NCI-H1436 treated with DMSO at 0.1 percent for 48 hours (cell line): ENCODE data around the gene SPOP.
"Not testable (repeated sequence)": the region's sequence is repeated elsewhere in the genome, so short reads cannot be mapped to it uniquely, and the experiment has no call there.

Source experiments
- DNase-seq: peaks from one replicate; lab custom pipeline; 2025; lab: John Stamatoyannopoulos, UW

Gene SPOP

DNA sequence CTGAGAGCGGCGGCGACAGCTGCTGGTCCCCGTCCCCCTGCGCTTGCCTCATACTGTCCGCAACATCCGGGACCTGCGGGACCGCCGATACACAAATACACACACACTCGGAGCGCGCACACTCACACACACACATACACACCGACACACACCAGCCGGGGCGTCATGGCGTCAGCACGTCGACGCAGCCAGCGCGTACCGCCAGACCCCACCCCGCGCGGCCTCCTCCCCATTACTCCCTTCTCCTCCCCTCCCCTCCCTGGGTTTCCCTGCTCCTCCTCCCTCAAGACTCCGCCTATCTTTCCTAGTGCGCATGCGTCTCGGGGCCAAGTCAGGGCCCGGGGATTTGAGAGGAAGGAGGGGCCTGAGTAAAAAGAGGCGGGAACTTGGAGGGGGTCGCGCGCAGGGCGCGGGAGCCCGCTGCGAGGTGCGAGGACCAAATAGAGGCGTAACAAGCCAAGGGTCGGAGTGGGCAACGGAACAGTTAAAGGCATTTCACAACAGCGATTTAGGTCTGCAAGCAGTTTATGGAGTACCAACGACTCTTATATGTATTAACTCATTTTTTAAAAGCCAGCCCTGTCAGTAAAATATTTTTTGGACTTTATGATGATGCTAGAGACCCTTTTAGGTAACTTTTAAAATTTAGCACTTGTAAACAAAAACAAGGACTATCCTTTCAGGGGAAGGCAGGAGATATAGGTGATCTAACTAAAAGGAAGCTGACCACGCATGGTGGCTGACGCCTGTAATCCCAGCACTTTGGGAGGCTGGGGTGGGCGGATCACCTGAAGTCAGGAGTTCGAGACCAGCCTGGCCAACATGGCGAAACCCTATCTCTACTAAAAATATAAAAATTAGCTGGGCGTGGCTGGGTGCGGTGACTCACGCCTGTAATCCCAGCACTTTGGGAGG lies at the start of gene SPOP:
TSS of gene SPOP (minus strand) at position 165 of the 915 bp plus-strand sequence. CDS start 55,287 bp downstream, outside the sequence.
- peak; percentile 94 for DNase-seq

DNA sequence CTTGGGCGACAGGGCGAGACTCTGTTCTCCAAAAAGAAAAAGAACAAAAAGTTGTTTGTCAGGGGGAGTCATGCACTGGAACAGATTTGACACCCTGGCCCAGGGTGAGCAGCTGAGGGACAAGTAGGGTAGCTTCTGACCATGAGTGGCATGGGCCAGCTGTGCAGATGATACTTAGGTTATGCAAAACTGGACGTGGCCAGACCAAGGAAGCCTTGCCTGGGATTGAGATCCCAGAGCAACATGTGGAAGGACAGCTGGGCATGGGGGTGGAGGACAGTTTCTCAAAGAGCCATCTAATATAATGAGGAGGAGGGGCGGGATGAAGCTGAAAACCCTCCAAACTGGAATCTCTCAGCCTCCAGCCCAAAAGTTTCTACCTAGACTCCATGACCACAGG lies 49.5 kb upstream of the SPOP start:
- no peak for DNase-seq

DNA sequence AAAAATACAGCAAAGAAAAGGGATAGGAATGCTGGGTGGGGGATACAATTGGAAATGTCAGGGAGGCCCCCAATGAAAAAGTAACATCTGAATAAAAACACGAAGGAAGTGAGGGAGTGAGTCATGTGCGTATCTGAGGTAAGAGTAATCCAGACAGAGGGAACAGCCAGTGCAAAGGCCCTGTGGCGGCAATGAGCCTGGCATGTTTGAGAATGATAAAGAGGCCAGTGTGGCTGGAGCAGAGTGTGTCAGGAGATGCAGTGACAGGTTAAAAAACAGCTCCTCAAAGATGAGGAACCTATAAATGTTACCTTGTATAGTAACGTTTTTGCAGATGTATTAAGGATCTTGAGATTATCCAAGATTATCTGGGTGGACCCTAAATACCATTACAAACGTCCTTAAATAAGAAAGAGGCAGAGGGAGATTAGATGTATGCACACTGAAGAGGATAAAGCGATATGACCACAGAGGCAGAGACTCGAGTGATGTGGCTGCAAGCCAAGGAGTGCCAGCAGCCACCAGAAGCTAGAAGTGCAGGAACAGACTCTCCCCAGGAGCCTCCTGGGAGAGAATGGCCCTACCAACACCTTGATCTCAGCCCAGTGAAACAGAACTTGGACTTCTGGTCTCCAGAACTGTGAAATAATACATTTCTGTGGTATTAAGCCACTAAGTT lies 47.7 kb upstream of the SPOP start:
- no peak for DNase-seq

DNA sequence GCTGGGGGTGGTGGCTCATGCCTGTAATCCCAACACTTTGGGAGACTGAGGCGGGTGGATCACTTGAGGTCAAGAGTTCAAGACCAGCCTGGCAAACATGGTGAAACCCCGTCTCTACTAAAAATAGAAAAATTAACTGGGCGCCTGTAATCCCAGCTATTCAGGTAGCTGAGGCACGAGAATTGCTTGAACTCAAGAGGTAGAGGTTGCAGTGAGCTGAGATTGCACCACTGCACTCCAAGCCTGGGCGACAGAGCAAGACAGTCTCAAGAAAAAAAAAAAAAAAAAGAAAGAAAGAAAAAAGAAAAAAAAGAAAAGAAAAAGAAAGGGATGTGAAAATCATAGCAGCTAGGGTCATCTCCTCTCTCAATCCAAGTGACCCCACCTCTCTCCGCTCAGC lies 46.7 kb upstream of the SPOP start:
- DNase-seq = not testable (repeated sequence)

DNA sequence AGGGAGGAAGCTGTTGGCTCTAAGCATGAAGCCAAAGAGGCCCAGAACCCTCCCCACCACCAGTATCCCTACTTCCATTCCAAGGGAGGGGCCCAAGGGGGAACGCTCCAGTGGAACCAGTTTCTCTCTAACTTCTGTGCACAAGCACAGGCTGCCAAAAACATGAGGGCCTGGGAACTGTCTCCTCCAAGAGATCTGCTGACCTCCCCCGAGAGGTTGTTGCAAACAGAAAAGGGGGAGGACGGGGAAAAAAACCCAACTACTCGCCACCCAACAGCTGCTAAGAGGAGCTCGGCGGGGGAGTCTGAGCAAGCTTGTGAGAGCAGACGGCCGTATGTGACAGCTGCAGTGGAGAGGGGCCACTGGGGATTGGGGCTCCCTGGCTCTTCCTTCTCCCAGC lies 45.5 kb upstream of the SPOP start:
- DNase-seq = no peak

DNA sequence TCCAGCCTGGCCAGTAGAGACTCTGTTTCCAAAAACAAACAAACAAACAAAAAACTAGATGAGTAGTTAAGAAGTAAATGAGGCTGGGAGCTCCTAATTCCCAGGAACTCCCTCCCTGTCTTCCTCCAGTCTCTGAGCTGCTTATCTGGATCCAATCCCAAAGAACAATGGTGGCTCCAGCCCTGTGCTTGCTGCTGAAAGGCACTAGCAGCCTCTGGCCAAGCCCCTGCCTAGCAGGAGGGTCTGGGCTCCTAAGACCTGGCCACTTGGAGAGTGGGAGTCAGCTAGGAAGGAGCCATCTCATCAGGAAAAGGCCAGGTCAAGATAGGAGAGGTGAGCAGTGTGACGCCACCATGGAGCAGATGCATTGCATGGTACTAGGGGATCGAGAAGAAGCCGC lies 44.2 kb upstream of the SPOP start:
- DNase-seq = no peak

DNA sequence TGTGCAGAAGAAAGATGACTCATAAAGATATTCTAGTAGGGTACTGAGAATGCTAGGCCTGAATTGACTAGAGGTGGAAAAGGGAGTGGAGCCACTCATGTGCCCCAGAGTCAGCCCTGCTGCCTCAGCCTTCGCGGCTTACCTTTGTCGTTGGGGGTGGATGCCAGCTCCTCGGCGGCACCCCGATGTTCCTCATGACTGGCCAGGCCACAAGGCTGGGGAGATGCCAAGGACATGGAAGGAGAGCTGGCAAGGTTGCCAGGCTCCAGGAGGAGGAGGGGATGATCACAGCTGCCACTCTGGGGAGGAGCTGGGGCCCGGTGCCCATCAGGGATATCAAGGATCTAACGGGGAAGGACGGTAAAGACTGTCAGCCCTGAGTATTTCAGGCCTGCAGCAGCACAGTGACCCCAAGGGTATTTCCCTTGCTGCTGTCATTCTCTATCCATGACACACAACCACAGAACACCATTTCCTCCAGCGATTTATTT lies 39.5 kb upstream of the SPOP start:
- no peak for DNase-seq

DNA sequence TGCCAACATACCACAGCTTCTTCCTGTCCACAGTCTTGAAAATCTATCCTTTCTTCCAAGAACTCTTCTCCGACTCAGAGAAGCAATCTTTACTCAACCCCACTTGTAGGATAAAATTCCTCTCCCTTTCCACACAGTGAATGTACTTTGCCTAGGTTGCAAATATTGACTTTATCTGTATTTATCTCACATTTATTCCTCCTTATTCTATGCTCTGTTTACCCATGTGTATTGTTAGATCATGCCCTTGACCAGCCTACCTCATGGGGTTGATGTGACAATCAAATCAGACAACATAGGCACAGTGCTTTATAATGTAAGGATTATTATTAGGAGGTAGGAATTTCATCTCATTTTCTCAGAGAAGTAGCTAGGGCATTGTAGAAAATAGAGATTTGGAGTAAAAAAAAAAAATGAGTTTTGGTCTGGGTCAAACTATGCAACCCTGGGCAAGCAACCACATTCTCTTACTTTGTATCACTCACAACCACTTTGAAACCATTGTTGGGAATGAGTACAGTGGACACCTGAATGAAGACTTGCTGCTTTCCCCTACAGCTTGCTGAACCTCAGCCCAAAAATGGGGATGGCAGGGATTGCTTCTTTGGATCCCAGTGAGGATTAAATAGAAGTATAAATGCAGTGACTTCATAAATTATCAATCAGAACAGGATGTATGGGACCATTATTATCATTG lies 38.9 kb upstream of the SPOP start:
- no peak for DNase-seq

DNA sequence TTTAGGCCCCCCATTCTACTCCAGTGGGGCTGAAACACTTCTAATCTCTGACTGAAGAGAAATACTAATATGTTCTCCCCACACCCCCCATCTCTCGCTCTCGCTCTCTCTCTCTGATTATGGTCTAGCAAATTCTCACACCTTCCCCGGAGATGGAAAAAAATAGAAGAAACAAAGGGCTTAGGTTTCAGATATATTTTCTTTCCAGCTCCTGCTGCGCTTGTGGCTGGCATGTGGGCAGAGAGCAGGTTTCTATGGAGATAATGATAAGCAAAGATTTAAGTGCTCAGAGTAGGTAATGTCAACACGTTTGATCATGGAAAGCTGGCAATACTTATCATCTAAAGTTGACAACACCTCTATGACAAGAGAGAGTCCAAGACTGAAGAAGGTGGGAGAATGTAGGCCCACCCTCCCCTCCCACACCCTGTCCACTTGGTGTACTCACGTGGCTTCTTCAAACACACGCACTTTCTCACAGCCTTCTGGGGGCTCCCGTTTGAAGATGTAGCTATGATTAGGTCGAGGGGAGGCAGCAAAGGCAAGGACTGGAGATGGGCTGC lies 37.9 kb upstream of the SPOP start:
- no peak for DNase-seq

DNA sequence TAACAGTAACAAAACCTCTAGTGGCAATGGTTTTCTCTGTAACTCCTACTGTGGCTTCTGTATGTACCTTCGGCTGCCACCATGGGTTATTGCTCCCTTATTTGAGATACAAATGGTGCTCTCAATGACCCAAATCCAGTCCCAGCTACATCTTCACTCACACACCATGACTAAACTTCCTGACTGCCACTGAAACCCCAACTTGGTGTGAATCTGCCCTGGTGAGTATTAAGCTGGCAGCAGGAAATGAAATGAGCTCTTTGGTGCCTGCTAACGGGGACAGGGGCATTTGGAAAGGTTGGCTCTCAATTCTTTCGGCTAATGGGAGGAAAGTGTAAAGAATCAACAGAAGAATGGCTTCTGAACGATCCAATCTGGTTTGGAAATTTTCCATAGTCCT lies 37.3 kb upstream of the SPOP start:
- no peak for DNase-seq

DNA sequence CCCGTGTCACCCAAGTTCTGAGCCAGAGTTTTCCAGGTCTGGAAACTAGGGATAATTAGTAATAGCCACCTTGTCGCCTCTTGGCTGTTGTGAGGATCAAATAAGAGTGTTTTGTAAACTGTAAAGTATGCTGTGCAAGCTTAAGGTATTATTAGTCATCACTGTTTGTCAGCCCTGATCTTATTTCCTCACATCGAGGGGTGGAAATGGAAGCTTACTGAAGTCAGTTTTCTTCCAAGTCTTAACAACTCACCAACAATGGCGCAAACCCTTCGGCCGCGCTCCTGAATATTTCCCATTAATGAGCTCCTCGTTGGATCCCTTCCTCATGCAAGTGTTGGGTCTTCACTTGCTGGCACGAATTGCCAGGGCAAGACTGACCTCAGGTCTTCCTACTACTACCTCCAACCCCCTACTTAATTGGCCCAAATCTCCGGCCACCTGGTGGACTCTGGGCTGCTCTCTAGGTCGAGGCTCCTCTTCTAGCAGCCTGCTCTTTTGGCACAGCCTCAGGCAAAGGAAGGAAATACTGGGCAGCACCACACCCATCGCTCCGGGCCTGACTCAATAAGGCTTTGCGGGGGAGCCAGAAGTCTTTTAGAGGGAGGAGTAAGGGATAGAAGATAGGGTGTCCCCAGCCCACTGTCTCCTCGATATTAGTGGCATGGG lies 30.8 kb upstream of the SPOP start:
- DNase-seq = no peak

DNA sequence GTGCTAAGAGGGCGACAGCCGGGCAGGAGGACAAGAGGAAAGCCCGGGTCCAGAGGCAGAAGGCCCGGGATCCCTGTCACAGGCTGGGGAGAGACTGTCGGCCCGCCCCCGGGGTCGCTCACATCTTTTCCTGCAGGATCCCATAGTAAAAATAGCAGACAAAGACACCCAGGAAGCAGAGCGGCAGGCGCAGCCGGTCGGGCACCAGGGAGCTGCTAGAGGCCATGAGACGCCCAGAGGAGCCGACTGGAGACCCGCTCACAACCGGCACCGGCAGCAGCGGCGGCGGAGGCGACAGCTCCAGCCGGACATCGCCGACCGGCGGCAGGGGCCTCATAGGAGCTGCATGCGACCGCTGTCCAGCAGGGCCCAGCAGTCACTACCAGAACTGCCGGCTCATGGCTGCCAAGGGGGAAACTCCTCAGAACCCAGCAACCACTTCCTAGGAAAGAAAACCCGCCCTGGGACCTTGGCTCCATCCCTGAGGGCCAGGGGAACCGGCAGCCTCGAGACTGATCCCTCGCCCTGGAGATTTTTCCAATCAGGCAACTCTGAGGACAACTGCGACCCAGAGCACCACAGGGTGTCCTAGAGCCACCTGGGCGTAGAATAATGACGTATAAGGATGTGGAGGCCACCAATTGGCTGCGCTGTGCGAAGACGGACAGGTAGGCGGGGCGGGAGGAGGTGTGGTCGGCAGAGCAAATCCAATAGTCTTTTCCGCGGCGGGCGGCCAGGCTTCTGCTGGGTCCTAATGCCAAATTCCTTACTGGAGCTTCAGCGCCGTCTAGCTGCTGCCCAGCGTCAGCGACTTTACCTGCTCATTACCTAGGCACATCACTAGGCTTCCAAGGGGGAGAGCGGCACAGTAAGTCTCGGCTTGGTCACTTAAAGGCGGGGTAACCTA lies 30.0 kb upstream of the SPOP start, which contains the start of gene SLC35B1:
TSS of gene SLC35B1 (minus strand) at position 357 of the 907 bp plus-strand sequence. CDS start at position 226, 131 bp downstream.
- peak; percentile 98 for DNase-seq

DNA sequence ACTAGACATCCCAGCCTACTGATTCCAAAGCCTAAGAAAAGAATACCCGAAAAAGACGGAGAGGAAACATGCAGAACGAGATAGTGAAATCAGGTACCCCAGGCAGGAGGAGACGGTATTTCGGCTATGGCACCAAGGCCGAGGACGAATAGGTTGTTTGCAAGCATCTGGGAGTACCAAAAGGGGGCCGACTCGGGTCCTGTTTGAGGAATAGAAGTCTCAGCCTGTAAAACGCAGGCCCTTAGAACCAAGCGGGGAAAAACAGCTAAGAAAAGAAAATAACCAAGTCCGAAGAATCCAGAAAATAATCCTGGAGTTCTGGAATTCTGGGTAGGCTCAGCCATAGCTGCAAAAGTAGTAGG lies 29.3 kb upstream of the SPOP start:
- no peak for DNase-seq

DNA sequence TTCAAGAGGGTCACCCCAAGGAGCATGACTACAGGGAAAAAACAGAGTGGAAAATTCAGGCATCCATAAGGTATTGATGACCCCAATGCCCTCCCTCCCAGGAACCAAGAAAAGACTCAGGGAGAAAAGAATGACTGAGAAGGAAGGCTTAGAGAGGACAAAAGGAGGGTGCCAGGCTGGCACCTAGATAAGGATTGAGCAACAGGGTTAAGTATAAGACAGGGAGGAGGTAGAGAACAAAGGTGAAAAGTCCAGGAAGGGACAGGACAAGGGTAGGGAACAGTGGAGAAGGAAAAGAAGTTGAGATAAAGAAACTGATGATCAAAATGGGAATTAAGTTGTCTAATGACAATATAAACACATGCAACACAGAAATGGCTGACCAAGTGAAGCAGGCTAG lies 27.4 kb upstream of the SPOP start:
- no peak for DNase-seq

DNA sequence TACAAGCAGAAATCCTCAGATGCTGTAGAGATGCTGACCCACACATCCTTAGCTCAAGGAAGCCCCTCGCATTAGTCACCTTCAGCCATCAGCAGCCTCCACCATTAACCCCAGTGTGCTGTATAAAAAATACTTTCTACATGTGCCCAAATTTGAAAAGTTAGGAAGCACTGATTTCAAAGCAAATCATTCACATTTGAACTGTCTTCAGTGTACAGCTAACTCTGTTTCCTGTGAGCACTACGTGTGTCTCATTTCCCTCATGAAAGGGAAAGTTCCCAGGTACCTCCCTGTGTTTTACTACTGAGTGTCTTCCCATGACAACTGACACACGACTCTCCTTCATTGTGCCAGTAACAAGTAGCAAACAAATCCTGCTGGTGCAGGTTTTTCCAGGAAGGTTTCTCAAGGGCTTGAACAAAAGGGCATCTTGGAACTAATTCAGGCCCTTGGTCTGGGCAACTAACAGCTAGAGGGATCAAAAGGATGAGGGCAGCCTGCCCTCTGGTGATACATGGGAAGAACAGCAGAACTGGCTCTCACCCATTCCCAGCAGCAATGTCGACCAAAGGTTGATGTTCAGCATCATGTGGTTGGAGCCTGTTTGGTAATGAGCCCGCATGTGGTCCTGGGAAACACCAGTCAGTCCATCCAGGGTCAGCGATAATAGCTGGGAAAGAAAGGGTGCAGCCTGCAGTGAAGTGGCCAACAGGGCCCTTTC lies 25.8 kb upstream of the SPOP start:
- no peak for DNase-seq

DNA sequence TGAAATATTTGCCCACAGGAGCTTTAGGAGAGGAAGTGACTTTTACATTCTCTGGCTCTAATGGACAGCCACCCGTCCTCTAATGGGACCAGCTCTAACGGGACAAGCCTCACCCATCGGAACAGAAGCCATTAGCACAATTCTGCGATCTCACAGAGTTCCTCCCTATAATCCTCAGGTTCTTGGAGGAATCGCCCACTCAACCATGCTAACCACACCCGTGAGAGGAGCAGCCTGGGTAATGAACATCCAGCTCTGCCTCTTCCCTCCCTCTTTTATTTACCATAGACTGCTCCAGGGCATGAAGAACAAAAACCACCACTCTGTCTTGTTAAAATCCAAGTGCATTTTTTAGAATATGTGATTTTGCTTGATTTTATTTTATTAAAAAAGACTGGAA lies 23.1 kb upstream of the SPOP start:
- no peak for DNase-seq

DNA sequence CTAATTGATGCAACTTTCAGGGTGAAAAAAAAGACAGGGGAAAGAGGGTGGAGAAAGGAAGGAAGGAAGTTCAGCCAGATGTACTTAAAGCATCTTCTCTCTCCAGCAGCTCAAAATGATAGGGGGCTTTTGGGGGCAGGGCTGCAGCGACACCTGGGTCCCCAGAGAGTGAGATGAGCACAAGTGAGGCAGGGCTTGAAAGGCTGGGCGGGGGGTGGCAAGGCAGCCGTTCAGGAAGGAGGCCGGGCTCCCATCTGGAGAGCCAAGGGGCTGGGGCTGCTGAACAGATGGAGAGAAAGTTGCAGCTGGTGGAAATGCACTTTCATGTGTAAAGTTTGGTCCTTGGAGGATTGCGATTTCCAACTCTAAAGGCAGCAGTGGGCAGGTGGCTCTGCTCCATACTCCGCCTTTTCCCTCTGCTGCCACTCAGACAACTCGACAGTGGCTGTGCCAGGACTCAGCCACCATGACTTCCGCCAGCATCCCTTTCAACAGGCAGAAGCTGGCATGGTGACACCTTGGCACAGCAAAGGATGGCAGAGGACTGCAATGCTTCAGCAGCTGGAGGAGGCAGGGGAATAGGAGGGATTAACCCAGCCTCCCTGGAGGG lies 22.2 kb upstream of the SPOP start:
- DNase-seq = no peak

DNA sequence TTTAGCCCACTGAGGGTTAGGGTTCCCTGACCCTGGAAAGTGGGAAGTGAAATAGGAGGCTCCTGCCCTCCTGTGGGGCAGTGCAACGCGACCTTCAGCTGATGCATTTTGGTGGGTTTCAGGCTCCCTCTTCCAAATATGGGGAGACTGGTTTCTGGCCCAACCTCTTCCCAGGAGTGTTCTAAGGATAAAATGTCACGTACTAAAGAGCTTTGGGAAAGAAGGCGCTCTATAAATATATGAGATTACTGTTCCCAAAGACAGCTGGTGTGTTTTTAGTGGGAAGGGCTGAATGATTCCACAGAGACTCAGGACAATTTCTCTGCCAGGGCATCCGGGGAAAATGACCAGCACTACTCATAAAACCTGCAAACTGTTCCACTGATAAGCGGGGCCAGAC lies 20.1 kb upstream of the SPOP start:
- no peak for DNase-seq

DNA sequence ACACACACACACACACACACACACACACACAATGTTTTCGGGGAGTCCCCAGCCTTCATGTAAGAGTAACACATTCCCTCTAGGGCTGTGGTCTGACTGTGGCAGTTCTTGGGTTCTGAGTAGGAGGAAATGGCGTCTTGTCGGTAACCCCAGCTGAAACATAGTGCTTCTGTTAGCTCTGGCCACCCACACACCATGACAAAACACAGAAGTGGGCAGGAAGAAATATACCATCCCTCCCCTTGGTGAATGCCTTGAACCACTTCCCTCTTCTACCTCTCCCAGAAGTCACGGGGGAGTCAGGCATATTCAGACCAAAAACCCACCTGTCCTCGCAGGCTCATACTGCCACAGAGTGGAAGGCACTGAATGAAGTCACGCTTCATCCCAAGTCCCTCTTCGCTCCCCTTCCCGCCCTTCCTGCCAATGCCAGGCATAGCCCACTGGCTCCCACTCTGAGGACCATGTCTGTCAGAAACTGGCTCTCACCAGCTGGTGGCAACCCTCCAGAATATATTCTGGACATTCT lies 18.4 kb upstream of the SPOP start:
- DNase-seq = no peak
